NCI-H128 (cell line): ENCODE data around the gene SCML1.
"Not testable (repeated sequence)": the region's sequence is repeated elsewhere in the genome, so short reads cannot be mapped to it uniquely, and the experiment has no call there.

Source experiments
- DNase-seq: peaks from one replicate; lab custom pipeline; 2025; ENCODE audit not compliant: unreplicated experiment; lab: John Stamatoyannopoulos, UW

Gene SCML1

GRCh38 chrX:17738737-17739535 is 1.6 kb downstream of the SCML1 start:
- DNase-seq, result no peak

- DNase-seq, result no peak
Measured at GRCh38 chrX:17740137-17741122, 3.1 kb downstream of the SCML1 start.

DNA sequence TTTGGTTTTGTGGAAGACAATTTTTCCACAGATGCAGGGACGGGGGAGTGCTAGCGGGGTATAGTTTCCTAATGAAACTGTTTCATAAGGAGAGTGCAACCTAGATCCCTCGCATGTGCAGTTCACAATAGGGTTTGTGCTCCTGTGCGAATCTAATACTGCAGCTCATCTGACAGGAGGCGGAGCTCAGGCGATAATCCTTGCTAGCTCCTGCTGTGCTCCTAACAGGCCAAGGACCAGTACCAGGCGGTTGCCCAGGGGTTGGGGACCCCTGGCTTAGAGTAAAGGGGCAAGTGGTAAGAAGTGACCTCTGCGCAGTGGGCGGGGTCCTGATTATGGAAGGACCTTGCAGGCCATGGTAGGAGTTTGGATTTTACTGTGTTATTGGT is 3.8 kb downstream of the SCML1 start:
- DNase-seq, result no peak

DNA sequence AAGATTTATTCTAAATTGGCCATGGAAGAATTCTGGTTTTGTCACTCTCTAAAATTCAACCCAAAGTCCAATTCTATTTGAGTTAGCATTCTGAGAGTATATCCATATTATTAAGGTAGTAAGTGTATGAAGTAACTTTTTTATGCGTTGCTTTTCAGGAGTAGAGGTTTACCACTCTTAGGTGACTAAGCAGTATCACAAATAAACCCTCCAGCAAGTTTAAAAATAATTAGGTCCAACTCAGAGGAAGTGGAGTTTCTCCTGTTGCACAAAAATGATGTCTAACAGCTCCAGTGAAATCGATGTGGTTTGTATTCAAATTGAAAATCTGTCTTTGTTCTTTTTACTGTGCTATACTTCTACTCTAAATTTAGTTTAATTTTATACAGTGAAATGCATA is 6.6 kb downstream of the SCML1 start:
- no peak for DNase-seq

GRCh38 chrX:17744896-17745523 is 7.7 kb downstream of the SCML1 start:
- DNase-seq, result no peak

GRCh38 chrX:17747692-17748091 is 10.4 kb downstream of the SCML1 start:
- no peak for DNase-seq

DNA sequence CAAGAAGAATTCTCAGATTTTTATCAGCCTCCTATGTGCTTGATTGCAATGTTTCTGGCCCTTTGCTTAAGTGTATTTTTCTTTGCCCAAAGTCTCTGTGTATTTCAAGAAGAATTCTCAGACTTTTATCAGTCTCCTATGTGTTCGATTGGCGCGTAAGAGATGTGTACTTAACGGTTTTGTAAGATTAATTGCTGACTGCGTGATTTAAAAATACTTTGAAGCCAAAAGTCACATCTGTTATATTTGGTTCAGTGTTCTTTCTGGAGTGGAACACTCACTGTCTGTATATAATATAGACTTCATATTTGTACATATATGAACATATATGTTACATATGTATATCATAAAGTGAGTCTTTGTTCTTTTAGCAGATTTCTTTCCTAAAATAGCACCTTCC is 11.4 kb downstream of the SCML1 start:
- DNase-seq, result no peak

DNA sequence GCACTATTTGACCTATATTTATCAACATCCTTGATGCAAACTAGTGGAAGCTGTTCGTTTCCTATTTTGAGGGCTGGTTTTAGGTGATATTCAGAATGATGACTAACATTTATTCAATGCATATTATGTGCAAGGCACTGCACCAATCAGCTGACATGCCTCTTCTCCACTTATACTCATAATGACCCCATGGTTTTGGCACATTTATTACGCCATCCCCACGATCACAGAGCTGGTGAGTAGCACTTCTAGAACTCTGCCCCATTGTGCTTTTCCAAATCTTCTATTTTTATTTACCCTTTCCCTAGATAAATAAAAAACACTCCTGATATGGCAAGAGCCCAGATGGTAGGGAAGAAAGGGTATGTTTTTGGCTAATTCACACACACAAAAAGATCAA is 13.1 kb downstream of the SCML1 start:
- no peak for DNase-seq

DNA sequence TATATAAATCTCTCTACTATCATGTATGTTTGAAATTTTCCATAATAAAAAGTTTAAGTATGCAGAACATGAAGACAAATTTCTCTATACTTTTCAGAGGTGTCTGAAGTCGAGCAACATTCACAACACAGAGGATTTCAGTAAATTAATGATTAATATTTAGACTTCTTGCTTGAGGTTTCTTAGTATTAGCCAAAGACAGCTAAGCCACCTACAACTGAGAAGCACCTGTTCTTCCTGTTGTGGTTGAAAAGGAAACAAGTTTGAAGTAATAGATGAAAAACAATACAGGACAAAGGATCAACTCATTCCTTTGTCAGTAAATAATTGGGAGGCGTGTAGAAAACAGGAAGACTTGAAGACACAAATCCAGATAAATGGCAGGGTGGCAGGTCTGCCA is 21.1 kb downstream of the SCML1 start:
- no peak for DNase-seq

DNA sequence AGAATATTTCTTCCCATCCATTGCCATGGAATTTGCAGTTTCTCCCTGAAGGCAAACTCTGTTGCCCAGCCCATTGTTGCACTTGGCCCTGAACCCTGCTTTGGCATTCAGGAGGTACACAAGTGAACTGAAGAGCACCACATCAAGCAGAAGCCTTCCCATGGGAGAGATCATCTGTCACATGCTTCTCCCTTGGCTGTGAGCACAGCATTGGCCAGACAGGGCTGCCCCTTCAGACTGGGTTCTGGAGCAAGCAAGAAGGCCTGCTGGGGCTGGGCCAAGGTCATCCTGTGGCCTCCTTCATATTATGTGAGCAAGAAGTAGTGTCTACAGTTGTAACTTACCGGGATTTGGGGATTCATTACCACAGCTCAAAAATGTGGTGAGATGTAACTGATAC is 22.7 kb downstream of the SCML1 start:
- DNase-seq, result no peak

- DNase-seq, result no peak
Measured at GRCh38 chrX:17767734-17768133, 30.4 kb downstream of the SCML1 start.

- no peak for DNase-seq
Measured at GRCh38 chrX:17768997-17769396, 31.7 kb downstream of the SCML1 start.

DNA sequence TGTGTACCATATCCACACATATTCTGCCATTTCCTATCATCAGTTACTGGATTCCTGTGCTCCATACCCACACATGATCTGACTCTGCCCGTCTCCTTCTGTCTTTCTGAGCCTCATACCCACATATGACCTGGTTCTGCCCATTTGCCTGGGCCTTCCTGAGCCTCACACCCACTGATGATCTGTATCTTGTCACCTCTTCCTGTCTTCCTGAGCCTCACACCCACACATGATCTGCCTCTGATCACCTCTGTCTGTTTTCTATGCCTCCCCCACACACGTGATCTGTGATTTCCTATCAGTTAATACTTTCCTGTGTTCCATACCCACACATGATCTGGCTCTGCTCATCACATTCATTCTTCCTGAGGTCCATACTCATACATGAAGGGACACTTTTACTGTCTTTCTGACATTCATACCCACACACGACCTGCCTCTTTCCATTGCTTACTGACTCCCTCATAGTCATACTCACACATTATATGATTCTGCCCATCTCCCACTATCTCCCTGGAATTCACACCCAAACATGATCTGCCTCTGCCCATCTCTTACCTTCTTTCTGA is 32.5 kb downstream of the SCML1 start:
- DNase-seq, result no peak

- DNase-seq, result no peak
Measured at GRCh38 chrX:17773221-17773876, 36.1 kb downstream of the SCML1 start.

DNA sequence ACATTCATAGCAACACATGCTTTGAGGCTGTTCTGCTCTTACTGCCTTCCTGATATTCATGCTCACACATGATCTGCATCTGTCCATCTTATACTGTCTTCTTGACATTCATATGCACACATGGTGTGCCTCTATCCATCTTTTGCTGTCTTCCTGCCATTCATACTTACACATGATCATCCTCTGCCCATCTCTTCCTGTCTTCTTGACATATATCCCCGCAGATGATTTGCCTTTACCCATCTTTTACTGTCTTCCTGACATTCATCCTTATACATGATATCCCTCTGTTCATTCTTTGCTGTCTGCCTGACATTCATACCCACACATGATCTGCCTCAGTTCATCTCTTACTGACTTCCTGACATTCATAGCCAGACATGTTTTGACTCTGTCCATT is 36.8 kb downstream of the SCML1 start:
- no peak for DNase-seq

GRCh38 chrX:17778997-17779396 is 41.7 kb downstream of the SCML1 start:
- DNase-seq, result no peak

- no peak for DNase-seq
Measured at GRCh38 chrX:17779434-17779833, 42.1 kb downstream of the SCML1 start.

GRCh38 chrX:17786554-17787347 is 49.5 kb downstream of the SCML1 start:
- not testable (repeated sequence) for DNase-seq

GRCh38 chrX:17787557-17787956 is 50.3 kb downstream of the SCML1 start:
- no peak for DNase-seq

GRCh38 chrX:17788439-17788838 is 51.1 kb downstream of the SCML1 start:
- peak; percentile 13 for DNase-seq
